AG09319 (cell line): Measurements from ENCODE around the gene TP53BP1.
A peak's percentile ranks its signal among the peaks of the same experiment; 100 is the strongest.

ENCODE experiments used
- DNase-seq: peaks from one replicate; pipeline ENCODE4 v3.0.0-alpha.2; 2010; ENCODE audit warnings: low read depth; ENCODE audit errors: extremely low read depth
- TF ChIP-seq, protein P1 (sequence below): IDR thresholded peaks from 2 replicates; pipeline ENCODE4 v1.5.1; 2011; ENCODE audit warnings: low read depth, mild to moderate bottlenecking, inconsistent platforms, low read length, moderate library complexity

TP53BP1 gene

DNA sequence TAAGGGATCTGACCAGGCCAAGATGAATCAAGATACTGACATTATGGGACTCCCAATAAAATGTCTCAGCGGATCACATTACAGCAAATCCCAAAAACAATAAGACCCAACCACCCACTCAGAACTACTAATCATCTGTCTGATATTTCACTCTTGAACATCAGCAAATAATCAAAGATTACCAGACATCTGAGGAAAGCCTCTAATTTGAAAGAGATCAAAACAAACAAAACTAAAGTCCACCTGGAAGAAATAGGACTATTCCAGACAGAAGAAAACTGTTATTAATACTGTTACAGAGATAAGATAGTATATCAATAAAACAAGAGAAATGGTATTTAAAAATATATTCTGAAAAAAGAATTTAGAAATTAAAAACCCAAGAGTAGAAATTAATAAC, 29.0 kb downstream of the TP53BP1 start:
- DNase-seq, result no peak
- TF ChIP-seq, protein P1, sequence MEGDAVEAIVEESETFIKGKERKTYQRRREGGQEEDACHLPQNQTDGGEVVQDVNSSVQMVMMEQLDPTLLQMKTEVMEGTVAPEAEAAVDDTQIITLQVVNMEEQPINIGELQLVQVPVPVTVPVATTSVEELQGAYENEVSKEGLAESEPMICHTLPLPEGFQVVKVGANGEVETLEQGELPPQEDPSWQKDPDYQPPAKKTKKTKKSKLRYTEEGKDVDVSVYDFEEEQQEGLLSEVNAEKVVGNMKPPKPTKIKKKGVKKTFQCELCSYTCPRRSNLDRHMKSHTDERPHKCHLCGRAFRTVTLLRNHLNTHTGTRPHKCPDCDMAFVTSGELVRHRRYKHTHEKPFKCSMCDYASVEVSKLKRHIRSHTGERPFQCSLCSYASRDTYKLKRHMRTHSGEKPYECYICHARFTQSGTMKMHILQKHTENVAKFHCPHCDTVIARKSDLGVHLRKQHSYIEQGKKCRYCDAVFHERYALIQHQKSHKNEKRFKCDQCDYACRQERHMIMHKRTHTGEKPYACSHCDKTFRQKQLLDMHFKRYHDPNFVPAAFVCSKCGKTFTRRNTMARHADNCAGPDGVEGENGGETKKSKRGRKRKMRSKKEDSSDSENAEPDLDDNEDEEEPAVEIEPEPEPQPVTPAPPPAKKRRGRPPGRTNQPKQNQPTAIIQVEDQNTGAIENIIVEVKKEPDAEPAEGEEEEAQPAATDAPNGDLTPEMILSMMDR, result no peak

DNA sequence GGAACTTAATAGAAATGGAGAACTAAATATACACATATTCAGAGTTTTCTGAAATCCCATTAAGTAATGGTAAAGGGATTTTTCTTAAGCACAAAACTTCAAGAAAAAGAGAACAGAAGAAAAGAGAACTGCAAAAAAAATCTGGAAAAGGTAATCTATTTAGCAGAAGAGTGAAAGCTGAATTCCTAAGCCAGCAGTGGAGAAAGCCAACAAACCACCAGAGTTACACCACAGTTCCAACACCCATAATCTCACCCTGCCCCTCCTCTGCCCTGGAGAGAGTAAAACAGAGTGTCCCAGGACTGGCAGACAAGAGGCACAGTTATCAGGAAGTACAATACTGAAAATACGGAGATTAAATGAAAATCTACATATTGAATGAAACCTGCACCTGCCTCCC, 29.4 kb downstream of the TP53BP1 start:
- DNase-seq, result no peak
- TF ChIP-seq, protein P1, result no peak

DNA sequence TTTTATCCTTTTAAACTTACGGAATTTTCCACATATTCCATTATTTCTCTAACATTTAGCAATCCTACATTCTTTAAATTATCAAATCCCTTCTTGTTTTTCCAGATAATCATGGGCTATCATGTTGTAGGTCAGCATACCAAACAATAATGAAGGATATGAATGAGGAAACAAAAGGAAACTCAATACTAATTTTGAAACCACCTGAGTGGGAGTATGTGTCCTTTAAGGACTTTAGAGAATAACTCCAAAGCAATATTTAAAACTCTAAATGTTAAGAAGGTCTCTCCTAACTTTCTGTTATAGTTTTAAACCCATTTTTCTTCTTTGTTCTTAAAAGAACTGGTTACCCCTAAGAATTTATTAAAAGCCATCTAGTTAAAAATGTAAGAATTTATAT, 43.0 kb downstream of the TP53BP1 start:
- TF ChIP-seq, protein P1, result no peak
- DNase-seq, result no peak

DNA sequence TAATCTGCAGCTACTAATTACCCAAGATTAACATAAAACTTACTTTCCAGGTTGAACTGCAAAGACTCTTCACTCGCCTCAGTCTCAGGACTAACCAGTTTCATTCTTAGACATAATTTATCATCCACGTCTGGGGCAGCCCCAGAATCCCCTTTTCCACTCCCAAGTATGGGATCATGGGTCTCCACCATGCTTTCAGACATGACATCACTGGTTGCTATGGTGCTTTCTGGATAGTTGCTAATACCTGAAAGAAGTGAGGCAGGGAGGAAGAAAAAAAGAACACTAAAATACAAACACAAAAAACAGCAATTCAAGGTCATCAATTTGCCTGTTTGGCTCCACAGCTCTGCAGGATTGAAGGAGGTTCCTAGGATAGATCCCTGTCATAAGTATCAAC, 46.6 kb downstream of the TP53BP1 start:
- TF ChIP-seq, protein P1, result no peak
- DNase-seq, result no peak

DNA sequence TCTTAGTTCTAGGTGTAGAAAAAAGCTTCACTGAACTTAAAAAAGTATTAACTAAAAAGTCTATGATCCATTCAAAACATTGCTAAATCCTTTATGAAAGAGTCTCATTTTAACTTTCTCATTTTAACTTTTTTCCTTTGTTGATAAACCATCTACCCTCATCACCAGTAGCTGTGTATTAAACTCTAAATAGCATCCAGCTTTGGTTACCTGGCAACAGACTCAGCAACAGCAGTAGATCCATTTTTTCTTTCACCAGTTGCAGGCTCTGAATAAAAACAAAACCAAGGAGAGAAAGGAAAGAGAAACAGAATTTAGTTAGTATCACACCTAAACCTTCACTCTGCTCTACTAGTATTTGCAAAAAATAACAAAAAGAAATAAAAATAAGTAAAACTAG, 51.6 kb downstream of the TP53BP1 start:
- TF ChIP-seq, protein P1, result no peak
- DNase-seq, result no peak

DNA sequence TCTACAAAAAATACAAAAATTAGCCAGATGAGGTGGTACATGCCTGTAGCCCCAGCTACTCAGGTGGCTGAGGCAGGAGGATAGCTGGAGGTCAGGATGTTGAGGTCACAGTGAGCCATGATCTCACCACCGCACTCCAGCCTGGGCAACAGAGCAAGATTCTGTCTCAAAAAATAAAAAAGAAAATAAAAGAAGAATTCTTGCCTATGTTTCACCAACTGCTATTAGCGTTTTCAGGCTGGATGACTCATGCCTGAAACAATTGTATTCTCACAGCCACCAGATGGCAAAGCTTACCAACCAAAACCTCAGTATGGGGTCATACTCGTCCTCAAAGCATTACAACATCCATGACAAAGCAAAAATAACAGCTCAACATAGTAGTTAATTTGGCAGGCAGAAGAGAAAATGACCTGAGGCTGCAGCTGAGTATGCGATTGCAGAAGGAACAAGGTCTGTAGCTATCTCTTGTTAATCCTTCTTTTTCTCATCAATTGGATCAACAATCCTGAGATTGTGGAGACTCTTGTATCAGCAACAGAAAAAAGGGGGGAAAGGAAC, 52.2 kb downstream of the TP53BP1 start:
- TF ChIP-seq, protein P1, result peak; percentile 54
- DNase-seq, result peak; percentile 93

DNA sequence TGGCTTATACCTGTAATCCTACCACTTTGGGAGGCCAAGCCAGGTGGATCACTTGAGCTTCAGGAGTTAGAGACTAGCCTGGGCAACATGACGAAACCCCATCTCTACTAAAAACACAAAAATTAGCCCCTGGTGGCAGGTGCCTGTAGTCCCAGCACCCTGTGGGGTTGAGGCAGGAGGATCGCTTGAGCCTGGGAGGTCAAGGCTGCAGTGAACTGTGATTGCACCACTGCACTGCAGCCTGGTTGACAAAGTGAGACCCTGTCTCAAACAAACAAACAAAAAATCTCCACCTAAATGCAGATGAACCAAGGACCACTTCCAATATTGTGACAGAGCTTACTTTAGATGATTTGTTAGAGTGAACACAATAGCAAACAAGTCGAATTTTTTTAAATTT, 53.7 kb downstream of the TP53BP1 start:
- DNase-seq, result no peak

More for the DNA sequence above, 53.7 kb downstream of the TP53BP1 start:
- TF ChIP-seq, protein P1, result no peak
